ENCODE results near the gene KLRC2. TPM values are rescaled to one million over a fixed set of nuclear protein-coding genes. Genes with fewer than 3 reads are reported as not detected.

KLRC2 gene
- polyA plus RNA-seq, 3 donors: not detected

GRCh38 chr12:10409392-10409791, 26.4 kb downstream of the KLRC2 start, which contains the start of gene KLRC4:
Gene KLRC4 (minus strand): TSS chr12:10409757. CDS start chr12:10409575, 182 bp downstream.
- 0% methylated on average over 1 of the region's 1 CpG for WGBS (ENCODE audit: insufficient coverage)
- no peak within 1 kb of the TSS for H3K4me2 ChIP-seq (replicated peaks; ENCODE audit: extremely low read depth, low read length, poor library complexity, severe bottlenecking)
- H4K20me1 ChIP-seq (ENCODE audit: insufficient read depth, low read length): no peaks in the 10 kb centered on the region
- Mint-ChIP-seq H3K36me3 (no peaks in the 10 kb centered on the region), H3K4me3 (no peak within 1 kb of the TSS), H3K9me3 (peaks cover 0 to 4% (median 0%) of the 10 kb centered on the region in 7 donors), H3K27me3 (ENCODE audit: low read depth in 3 of 3) (peaks cover 5 to 10% (median 9%) of the 10 kb centered on the region in 3 donors), H3K4me1 (peaks cover 12% of the 10 kb centered on the region), H3K27ac (no peak within 1 kb of the TSS)
- H3K79me2 ChIP-seq (ENCODE audit: insufficient read depth, low read length): no peaks in the 10 kb centered on the region
- peak; percentile 8 to 29 (median 10) for DNase-seq
- peaks cover 11 to 14% of the 10 kb centered on the region in 2 donors for H3K4me1 ChIP-seq (ENCODE audit: control insufficient read depth in 1 of 2, insufficient read depth in 2 of 2, low read length in 2 of 2)
- H3K36me3 ChIP-seq (replicated peaks in 1 of 2; ENCODE audit: control insufficient read depth in 1 of 2, insufficient read depth in 2 of 2, low read length in 2 of 2): no peaks in the 10 kb centered on the region
- H2AFZ ChIP-seq (ENCODE audit: insufficient read depth, low read depth, low read length, poor library complexity, severe bottlenecking): no peak within 1 kb of the TSS
- H3K27me3 ChIP-seq (ENCODE audit: control insufficient read depth in 2 of 2, insufficient read depth in 2 of 2, low read length in 2 of 2): peaks cover 0 to 16% of the 10 kb centered on the region in 2 donors
- H3K9me3 ChIP-seq (replicated peaks in 1 of 2; ENCODE audit: control insufficient read depth in 1 of 2, insufficient read depth in 1 of 2, low read length in 2 of 2): no peaks in the 10 kb centered on the region
- TF ChIP-seq CTCF (IDR thresholded peaks at IDR 0.05): no peak
- no peak within 1 kb of the TSS for H3K4me3 ChIP-seq (replicated peaks in 1 of 3; ENCODE audit: low read depth in 2 of 3, low read length in 3 of 3)
- no peak within 1 kb of the TSS for H3K27ac ChIP-seq (ENCODE audit: low read depth in 1 of 2, low read length in 2 of 2)
- no peak within 1 kb of the TSS for H3K9ac ChIP-seq (ENCODE audit: insufficient read depth, low read length, poor library complexity, severe bottlenecking)
- intact Hi-C loops (cut with micrococcal nuclease): loop anchor here in 1 of 2 donors (5.0 to 10.0 kb wide), 2 partner anchors 47 to 1245 kb away; no protein-coding TSS in a partner anchor

DNA sequence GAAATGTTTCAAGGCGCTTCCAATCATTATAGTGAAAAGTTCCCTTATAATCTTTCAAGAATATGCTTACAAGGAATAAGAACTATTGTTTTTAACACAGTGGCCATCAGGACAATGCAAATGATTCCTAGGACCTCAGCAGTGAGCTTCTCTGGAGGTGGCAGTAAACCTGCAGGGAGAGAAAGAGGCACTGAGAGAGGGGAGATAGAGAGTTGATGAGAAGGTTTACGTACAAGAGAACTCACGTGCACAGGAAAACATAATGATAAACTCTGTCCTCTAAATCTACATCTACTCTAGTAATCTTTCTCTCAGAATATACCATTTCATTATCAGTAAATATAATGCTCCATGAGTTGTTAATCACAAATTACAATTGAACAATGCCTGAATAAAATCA, 27.0 kb downstream of the KLRC2 start:
- Mint-ChIP-seq H3K4me3 (no peak overlapping the region), H3K27ac (no peak overlapping the region), H3K27me3 (ENCODE audit: low read depth in 3 of 3) (peaks cover 4 to 9% (median 8%) of the 10 kb centered on the region in 3 donors), H3K9me3 (peaks cover 0 to 5% (median 0%) of the 10 kb centered on the region in 7 donors), H3K36me3 (no peaks in the 10 kb centered on the region), H3K4me1 (peaks cover 12% of the 10 kb centered on the region)
- intact Hi-C loops (cut with micrococcal nuclease): loop anchor here in 1 of 2 donors (5.0 to 10.0 kb wide), 2 partner anchors 47 to 1244 kb away; no protein-coding TSS in a partner anchor
- H2AFZ ChIP-seq (ENCODE audit: insufficient read depth, low read depth, low read length, poor library complexity, severe bottlenecking): no peak overlapping the region
- no peak overlapping the region for H3K4me3 ChIP-seq (replicated peaks in 1 of 3; ENCODE audit: low read depth in 2 of 3, low read length in 3 of 3)
- H3K79me2 ChIP-seq (ENCODE audit: insufficient read depth, low read length): no peaks in the 10 kb centered on the region
- H3K36me3 ChIP-seq (replicated peaks in 1 of 2; ENCODE audit: control insufficient read depth in 1 of 2, insufficient read depth in 2 of 2, low read length in 2 of 2): no peaks in the 10 kb centered on the region
- no peaks in the 10 kb centered on the region for H3K9me3 ChIP-seq (replicated peaks in 1 of 2; ENCODE audit: control insufficient read depth in 1 of 2, insufficient read depth in 1 of 2, low read length in 2 of 2)
- H4K20me1 ChIP-seq (ENCODE audit: insufficient read depth, low read length): no peaks in the 10 kb centered on the region
- TF ChIP-seq CTCF (IDR thresholded peaks at IDR 0.05): no peak
- no CpG with 5 or more reads among the region's 3 CpGs for WGBS (ENCODE audit: insufficient coverage)
- H3K4me1 ChIP-seq (ENCODE audit: control insufficient read depth in 1 of 2, insufficient read depth in 2 of 2, low read length in 2 of 2): peaks cover 11 to 14% of the 10 kb centered on the region in 2 donors
- H3K27ac ChIP-seq (ENCODE audit: low read depth in 1 of 2, low read length in 2 of 2): no peak overlapping the region
- H3K4me2 ChIP-seq (replicated peaks; ENCODE audit: extremely low read depth, low read length, poor library complexity, severe bottlenecking): no peak overlapping the region
- peaks cover 0 to 16% of the 10 kb centered on the region in 2 donors for H3K27me3 ChIP-seq (ENCODE audit: control insufficient read depth in 2 of 2, insufficient read depth in 2 of 2, low read length in 2 of 2)
- H3K9ac ChIP-seq (ENCODE audit: insufficient read depth, low read length, poor library complexity, severe bottlenecking): no peak overlapping the region
- DNase-seq: no peak
